ENCODE measurements around the gene PHC2. TPM values are rescaled to one million over a fixed set of nuclear protein-coding genes. Genes with fewer than 3 reads are reported as not detected.
A peak's percentile ranks its signal among the peaks of the same experiment; 100 is the strongest.

The PHC2 gene
- total RNA-seq, 2 donors from 2014 or later = 98.3 to 127 TPM

DNA sequence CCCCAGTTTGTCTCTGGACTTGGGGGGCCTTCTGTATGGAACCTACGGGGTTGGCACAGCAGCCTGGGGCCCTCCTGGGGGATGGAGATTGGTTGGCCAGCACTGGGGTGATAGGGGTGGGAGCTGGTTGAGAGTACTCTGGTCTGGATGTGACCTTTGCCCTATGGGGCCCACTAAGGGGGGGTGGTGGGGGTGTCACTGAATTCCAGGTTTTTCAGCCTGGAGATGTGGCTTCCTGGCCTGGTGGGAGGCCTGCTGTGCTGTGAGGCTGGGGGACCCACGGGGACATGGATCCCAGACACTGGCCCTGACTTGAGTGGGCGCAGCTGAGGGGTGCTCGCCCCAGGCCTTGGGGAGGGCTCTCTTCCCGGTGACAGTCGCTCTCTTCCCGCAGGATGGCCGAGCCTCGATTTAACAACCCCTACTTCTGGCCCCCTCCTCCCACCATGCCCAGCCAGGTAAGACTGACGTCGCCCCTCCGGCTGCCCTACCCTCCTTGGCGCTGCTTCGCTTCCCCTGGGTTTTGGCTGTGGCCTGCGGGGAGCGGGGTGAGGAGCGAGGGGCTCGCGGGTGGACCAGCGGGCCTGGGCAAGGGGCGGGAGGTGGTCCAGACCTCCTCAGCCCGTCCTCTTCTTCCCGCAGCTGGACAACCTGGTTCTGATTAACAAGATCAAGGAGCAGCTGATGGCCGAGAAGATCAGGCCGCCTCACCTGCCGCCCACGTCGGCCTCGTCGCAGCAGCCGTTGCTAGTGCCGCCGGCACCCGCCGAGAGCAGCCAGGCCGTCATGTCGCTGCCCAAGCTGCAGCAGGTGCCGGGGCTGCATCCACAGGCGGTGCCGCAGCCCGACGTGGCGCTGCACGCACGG, 155.0 kb downstream of the PHC2 start:
- intact Hi-C loops (cut with DNase I) = no loop called here
- peak; percentile 67 for DNase-seq (ENCODE audit: low spot score)

DNA sequence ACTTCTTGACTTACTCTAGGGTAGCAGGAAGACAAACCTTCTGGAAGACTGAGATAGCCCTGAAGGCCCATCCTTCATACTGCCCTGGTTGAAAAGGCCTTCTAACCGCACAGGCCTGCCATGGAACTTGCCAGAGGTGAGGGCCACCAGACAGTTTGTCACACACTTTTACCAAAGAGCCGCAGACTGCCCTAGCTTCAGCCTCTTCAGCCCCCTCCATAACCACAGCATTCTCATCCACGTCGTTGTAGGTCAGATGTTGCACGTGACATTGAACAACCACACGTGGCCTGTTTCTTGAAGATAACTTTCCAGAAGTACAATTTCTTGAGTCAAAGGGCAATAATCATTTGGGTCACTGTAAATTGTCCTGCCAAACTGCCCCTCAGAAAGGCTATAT, 155.7 kb downstream of the PHC2 start:
- no peak for DNase-seq (ENCODE audit: low spot score)
- intact Hi-C loops (cut with DNase I) = no loop called here

DNA sequence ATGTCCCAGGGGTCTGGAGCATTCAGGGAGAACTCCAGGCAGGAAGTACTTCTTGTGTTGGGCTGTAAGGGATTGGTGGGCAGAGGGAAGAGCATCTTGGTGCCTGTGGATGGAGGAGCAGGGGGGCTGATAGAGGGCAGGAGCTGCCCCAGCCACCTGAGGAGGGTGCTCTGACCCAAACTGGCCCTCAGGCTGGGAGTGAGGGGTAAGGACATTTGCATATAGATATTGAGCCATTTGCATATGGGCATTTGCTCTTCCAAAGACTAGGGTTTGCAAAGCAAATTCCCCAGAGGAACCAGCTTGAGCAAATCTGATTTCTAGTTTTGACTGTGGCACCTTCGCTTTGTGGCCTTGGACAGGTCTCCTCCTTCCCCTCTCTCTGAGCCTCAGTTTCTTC, 156.4 kb downstream of the PHC2 start:
- intact Hi-C loops (cut with DNase I) = loop anchor here in 1 of 2 donors (5.0 kb wide), 1 partner anchor 758 kb away; no protein-coding TSS in a partner anchor
- DNase-seq (ENCODE audit: low spot score) = no peak

DNA sequence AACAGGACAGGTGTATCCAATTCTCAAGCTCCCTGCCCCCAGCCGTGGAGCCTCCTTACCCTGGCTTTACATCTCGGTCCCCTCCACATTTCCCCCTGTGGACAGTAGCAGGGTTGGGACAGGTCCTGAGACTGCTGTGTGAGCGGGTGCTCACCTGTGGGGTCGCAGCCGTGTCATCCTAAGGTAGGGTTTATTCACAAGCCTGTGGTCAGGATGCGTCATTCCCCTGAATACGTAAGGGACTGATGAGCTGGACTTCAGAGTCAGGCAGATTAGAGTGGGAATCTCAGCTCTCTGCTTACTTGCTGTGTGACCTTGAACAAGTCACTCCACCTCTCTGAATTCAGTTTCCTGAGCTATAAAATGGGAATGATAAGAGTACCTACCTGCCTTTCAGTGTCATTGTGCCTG, 156.9 kb downstream of the PHC2 start:
- intact Hi-C loops (cut with DNase I) = loop anchor here in 1 of 2 donors (5.0 kb wide), 1 partner anchor 758 kb away; no protein-coding TSS in a partner anchor
- DNase-seq (ENCODE audit: low spot score) = no peak

Small RNAs within 50 kb of the gene (microRNA-seq; reads per million reads assigned to microRNA genes)
- gene MIR3605 (ENCODE audit: borderline microRNAs expressed in 2 of 2) = 63.2 to 68.7 reads per million in 2 donors

Other genes with a start within 250 kb of the PHC2 start
- gene TRIM62, start 249.1 kb downstream of the PHC2 start, total RNA-seq = 1 to 10 TPM; 5.0 to 5.2 TPM
- 10 to 100 TPM; 25.8 to 37.0 TPM for gene ZNF362, start 174.6 kb downstream of the PHC2 start, total RNA-seq
- under 1 TPM in 1 of 2 donors, not detected in 1; 0.24 TPM for gene A3GALT2, start 110.0 kb downstream of the PHC2 start, total RNA-seq
- 1 to 10 TPM; 5.1 to 5.7 TPM for gene ZSCAN20, start 41.5 kb upstream of the PHC2 start, total RNA-seq

Measured in posterior vena cava (tissue), 2 donors.